Sciatic nerve (tissue), 2 donors: ENCODE results near the gene DMP1. TPM values are rescaled to one million over a fixed set of nuclear protein-coding genes. Genes with fewer than 3 reads are reported as not detected.

ENCODE experiments used
- ATAC-seq: fragments of 200-7000 bp; cut with Tn5 transposase; one replicate; pipeline ENCODE4 v1.9.1; 2020; ENCODE audit warnings: mild to moderate bottlenecking, moderate library complexity
- DNase-seq: peaks from one replicate; pipeline ENCODE4 v3.0.0-alpha.2; 2020; ENCODE audit warnings: low spot score
- intact Hi-C: fragments of 100-400 bp; cut with DNase I; formaldehyde crosslinking; loops from one replicate; pipeline ENCODE4 v1.14.2; 2022
- total RNA-seq: library from RNA; stranded (reverse); fragmentation: NEBNext Ultra II Directional; extraction: Animal tissue kit (Norgen Biotek cat#: 25700); gene quantifications from one replicate; pipeline ENCODE4 v1.2.1, GENCODE V29; 2021
- donor health status: DM: no; HTN: no; CAD: no.
- donor health status: DM: no; HTN: no; CAD: no.

The DMP1 gene, protein sequence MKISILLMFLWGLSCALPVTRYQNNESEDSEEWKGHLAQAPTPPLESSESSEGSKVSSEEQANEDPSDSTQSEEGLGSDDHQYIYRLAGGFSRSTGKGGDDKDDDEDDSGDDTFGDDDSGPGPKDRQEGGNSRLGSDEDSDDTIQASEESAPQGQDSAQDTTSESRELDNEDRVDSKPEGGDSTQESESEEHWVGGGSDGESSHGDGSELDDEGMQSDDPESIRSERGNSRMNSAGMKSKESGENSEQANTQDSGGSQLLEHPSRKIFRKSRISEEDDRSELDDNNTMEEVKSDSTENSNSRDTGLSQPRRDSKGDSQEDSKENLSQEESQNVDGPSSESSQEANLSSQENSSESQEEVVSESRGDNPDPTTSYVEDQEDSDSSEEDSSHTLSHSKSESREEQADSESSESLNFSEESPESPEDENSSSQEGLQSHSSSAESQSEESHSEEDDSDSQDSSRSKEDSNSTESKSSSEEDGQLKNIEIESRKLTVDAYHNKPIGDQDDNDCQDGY
- not detected for total RNA-seq

DNA sequence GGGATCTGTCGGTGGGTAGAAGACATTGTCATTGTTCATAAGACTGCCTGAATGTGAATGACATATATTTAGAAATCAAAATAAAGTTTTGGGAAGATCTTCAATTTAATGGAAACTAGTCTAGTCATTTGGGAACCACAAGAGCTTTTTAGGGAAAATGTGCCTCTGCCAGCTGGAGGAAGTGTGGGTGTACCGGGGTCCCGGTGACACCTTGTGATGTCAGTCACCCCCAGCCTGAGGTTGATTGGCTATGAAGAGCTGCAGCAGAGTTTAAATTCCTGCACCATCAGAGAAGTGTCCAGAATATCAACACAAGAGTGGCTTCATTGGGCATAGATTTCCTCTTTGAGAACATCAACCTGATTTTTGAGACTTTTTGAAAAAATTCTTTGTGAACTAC lies at the start of gene DMP1:
TSS of gene DMP1 (plus strand) at position 301 of the 400 bp plus-strand sequence. CDS start 6,213 bp downstream, outside the sequence.
- intact Hi-C loops = no loop called here
- no peak for ATAC-seq
- no peak for DNase-seq

DNA sequence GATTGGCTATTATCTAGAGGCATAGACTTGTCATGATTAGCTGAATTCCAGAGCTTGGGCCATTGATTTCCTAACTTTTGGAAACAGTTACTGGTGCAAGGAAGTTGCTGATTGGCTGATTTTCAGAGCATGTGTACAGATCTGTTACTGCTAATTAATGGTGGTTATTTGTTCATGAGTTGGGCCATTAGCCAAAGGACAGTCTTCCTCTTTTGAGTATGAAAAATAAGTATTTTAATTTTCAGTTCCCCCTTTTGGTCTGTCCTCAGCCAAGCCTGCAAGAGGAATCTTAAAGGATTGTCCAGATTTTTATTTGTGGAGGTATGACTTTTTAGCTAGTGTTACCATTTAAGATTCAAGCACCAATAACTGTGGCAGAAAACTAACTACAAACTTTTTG lies 48.7 kb upstream of the DMP1 start:
- ATAC-seq (no peak), DNase-seq (no peak)
- intact Hi-C loops = no loop called here

DNA sequence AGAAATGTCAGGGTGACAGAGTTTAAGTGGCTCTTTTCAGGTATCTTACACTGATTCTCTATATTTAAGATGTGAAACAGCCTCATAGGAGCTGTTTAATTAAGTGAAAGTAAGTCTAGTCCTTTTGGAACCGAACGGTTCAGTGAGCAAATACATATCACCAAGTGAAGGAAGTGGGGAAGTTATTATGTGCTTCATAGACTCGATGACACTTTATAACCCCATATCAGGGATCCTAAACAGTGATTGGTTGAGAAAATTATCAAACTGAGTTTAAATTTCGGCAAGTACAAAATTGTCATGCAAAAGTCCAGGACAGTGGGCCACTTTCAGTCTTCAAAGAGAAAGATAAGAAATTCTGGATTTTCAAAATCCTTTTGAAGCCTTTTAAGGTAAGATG lies 41.9 kb upstream of the DMP1 start, which contains the start of gene DSPP:
TSS of gene DSPP (plus strand) at position 301 of the 400 bp plus-strand sequence. CDS start 2,380 bp downstream, outside the sequence.
- DNase-seq = no peak
- intact Hi-C loops = no loop called here
- no peak for ATAC-seq

DNA sequence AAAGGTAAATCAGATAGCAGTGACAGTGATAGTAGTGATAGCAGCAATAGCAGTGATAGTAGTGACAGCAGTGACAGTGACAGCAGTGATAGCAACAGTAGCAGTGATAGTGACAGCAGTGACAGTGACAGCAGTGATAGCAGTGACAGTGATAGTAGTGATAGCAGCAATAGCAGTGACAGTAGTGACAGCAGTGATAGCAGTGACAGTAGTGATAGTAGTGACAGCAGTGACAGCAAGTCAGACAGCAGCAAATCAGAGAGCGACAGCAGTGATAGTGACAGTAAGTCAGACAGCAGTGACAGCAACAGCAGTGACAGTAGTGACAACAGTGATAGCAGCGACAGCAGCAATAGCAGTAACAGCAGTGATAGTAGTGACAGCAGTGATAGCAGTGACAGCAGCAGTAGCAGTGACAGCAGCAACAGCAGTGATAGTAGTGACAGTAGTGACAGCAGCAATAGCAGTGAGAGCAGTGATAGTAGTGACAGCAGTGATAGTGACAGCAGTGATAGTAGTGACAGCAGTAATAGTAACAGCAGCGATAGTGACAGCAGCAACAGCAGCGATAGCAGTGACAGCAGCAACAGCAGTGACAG lies 35.7 kb upstream of the DMP1 start:
- ATAC-seq = no peak
- intact Hi-C loops = no loop called here
- no peak for DNase-seq

DNA sequence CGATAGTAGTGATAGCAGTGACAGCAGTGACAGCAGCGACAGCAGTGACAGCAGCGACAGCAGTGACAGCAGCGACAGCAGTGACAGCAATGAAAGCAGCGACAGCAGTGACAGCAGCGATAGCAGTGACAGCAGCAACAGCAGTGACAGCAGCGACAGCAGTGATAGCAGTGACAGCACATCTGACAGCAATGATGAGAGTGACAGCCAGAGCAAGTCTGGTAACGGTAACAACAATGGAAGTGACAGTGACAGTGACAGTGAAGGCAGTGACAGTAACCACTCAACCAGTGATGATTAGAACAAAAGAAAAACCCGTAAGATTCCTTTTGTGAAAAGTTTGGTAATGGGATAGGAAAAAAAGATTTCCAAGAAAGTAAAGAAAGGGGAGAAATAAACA lies 33.8 kb upstream of the DMP1 start:
- no peak for DNase-seq
- intact Hi-C loops = no loop called here
- ATAC-seq = no peak

DNA sequence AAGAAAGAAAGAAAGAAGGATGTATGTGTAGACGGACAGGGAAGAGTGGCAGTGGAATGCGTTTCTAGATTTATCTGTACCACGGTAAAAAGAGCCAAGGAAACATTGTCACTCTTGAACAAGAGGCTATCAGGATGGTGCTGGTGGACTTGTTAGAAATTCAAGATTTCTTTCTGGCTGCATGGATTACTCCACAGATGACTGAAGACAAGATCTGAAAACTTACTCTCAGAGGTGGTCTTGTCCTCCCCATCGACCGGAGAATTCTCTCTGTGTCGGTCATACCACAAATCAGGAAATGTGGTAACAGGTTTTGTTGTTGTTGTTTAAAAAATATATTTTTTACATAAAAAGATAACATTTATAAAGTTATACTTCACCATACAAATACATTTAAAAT lies 30.0 kb upstream of the DMP1 start:
- ATAC-seq = peak; percentile 62
- no peak for DNase-seq
- intact Hi-C loops = no loop called here

DNA sequence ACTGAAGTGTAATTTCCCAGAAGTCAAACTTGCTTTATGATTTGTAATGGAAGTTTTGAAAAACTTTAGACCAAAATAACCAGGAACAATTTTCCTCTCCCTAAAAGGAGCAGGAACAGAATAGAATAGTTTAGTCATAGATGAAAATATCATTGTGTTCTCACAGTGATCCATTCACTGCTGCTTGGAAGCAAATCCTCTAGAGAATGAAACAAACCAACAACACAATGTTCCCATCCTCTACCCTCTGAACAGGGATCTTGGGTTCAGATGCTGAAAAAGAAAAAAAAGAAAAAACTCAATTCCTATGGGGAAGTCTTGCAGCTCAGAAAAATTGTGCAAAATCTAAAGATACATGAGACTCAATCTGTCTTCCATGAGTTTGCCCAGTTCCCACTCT lies 29.6 kb upstream of the DMP1 start:
- intact Hi-C loops = no loop called here
- DNase-seq (no peak), ATAC-seq (peak; percentile 99)

DNA sequence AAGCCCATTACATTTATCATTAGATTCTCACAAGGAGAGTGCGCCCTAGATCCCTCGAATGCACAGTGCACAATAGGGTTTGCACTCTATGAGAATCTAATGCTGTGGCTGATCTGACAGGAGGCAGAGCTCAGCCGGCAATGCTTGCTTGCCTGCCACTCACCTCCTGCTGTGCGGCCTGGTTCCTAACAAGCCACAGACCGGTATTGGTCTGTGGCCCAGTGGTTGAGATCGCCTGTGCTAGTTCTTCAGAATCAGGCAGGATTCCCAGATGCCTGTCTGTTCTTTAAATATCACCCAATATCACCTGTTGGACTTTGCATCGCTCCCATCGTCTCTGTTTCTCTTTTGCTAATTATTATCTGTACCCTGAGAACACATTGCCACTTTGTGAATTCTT lies 27.8 kb upstream of the DMP1 start:
- intact Hi-C loops = no loop called here
- DNase-seq = no peak
- ATAC-seq = no peak

DNA sequence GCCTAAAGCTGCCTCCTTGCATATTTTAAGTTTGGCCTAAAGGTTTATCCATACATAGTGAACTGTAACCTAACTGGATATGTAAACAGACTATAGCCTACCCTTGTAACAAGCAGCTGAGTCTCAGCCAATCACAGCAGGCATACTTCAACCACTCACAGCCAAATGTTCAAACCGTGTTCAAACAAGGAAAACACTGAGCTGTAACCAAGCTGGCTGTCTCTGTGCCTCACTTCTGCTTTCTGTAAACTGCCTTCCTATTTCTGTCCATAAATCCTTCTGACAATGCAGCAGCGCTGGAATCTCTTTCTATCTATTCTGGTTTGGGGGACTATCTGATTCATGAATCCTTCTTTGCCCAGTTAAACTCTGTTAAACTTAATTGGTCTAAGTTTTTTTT lies 25.4 kb upstream of the DMP1 start:
- intact Hi-C loops = no loop called here
- ATAC-seq (no peak), DNase-seq (no peak)

DNA sequence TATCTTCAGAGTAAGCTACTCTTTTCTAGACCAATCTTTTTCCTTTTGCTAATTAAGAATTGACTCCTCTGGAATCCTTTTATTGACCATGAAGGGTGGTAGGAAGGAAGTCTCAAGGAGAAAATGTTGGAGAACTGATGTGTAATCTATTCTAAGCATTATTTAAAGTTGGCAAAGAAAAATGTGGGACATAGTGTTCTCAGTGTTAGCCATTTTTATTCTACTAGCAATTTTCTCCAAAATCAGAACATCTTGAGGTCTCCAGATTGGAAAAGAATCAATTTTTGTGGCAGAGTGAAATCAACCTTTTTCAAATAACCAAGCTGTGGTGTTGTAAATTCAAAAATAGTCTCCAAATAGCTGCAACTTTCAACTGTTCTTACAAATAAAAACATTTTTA lies 18.4 kb upstream of the DMP1 start:
- intact Hi-C loops = no loop called here
- DNase-seq = no peak
- ATAC-seq = no peak

DNA sequence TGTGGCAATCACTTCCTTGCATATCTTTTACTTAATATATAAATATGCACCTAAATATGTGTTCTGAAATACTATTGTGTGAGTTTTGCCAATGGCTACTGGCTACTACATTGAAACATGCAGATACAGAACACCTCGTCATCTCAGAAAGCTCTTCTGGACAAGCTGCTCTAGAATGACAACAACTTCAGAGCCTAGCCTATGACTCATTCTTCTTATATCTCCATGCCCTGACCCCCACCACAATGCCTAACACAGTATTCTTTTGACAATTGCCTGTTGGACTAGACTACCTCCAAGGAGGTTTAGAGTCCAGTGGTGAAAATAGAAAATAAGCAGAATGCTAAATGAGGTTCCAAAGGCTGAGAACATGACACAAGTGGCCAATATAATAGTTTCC lies 17.6 kb upstream of the DMP1 start:
- ATAC-seq (peak; percentile 34), DNase-seq (no peak)
- intact Hi-C loops = no loop called here

DNA sequence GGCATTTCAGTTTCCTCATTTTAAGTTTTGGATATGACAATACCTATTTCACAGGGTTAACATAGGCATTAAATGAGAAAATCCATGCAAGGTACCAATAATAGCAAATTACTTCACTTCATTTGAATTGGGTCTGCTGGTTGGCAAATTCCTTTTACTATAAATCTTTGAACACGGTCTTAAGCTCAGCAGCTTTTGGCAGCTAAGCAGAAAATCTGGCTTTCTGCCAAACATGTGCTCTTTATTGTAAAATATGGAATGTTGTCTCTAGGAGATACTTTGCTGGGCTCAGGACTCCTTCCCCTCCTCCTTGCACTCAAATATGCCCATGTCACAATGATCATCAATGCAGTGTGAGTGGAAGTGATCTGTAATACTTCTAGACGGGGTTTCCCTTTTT lies 16.8 kb upstream of the DMP1 start:
- DNase-seq = no peak
- peak; percentile 65 for ATAC-seq
- intact Hi-C loops = no loop called here

DNA sequence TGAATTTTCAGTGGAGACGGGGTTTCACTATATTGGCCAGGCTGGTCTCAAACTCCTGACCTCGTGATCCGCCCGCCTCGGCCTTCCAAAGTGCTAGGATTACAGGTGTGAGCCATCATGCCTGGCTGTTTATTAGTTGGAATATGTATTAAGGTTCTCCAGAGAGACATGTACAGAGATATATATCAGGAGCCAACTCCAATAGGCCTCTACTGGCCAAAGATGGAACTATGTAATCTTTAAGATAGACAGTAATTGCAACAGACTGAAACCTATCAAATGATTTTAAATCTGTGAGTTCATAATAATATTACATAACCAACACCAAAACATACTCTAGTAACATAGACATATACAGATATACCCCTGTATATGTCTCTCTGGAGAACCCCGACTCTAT lies 5.8 kb upstream of the DMP1 start:
- no peak for ATAC-seq
- intact Hi-C loops = no loop called here
- DNase-seq = no peak

DNA sequence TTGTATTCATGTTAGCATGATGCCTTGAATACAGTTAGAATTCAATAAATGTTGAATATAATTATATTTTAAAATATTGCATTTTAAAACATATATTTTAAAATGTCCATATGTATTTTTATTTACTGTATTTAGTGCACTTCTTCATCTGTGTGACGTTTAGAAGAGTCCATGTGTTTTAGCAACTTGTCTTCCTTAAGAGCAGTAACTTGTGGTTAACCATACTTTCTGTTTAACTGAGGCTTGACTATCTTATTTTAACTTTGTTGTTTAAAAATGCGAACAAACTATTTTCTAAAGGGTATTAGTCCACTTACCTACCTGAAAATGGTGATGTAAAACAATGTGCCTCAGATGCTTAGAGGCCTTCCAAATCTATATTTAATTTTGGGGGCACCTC lies 858 bp downstream of the DMP1 start:
- intact Hi-C loops = no loop called here
- no peak for DNase-seq
- no peak for ATAC-seq

DNA sequence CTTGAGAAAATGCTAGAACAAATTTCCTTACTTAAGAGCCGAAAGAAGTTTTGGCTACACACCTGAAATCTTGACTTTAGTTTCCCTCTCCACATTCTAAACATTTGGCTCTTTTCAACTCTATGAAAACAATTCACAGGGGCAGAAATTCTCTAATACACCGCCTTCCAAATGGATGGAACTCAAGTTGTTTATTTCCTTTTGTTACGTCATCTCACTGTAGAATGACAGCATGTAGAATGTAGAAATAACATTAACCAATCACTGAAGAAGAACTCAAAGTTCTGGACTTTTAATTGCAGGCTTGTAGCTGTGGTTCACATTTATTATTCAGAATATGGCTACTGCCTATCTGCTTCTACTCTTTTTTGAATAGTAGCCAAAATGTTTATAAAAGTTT lies 1.9 kb downstream of the DMP1 start:
- intact Hi-C loops = no loop called here
- no peak for DNase-seq
- no peak for ATAC-seq

DNA sequence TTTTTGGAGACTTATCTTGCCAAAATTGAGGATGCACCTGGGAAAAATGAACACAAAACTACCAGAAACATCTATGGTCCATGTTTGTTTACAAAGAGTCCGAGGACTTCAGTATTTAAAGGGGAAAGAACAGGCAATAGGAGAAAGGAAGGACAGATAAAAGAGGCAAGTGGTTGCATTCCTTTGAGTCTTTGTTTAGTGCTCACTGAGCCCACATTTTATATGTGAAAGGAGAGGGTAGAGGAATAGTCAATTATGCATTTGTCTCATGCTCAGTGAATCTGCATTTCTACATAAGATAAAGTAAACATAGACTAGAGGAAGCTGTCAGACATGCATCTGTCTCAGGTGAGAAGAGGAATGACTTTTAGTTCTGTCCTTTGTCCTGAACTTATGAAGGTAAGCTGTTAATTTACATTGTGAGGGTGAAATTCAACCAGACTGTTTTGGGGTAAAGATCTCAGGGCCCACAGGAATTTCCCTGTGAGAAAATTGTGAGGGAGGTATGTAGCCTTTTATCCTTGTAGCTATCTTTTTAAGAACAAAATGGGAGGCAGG lies 4.5 kb downstream of the DMP1 start:
- intact Hi-C loops = no loop called here
- no peak for ATAC-seq
- no peak for DNase-seq

DNA sequence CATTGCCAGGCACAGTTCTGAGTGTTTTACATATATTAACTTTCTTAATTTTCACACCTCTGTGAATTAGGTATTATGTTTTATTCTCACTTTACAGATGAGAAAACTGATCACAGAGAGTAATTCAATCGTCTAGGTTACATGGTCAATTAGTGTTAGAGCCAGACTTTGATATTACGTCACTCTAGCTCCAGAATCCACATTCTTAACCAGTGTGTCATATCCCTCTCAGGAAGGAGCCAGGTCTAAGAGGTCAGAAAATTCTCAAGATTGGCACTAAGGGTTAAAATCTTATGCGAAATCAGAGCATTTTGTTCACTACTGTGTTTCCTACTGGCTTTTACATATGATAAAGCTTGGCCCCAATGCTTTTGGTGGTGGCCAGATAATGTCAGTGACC lies 7.4 kb downstream of the DMP1 start:
- no peak for DNase-seq
- intact Hi-C loops = no loop called here
- peak; percentile 48 for ATAC-seq

DNA sequence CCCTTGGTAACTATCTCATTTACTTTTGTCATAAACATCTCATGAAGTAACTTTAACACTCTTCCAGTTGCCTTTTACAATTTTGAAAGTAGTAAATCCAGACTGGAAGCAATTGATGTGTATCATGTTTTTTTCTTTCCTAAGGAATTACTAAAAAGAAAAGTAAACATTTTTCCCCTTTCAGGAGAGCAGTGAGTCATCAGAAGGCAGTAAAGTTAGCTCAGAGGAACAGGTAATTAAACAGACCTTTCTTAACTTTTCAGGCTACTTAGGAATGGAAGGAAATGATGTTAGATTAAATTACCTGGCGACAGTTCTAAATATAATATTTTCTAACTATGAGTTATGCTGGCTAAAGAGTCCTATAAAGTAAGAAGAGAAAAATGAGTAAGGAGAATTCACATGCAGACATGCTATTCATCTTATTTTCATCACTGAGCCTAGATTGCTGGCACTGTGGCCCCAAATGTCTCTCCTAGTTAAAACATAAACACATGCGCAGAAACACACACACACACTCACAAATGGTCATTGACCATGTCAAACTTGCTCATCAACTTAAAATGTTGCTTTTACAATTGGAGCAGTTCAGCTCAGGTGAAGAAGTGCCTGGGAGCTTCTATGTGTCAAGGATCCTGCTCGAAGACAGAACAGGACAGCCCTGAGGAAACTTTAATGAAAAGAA lies 9.3 kb downstream of the DMP1 start:
- no peak for ATAC-seq
- intact Hi-C loops = no loop called here

DNA sequence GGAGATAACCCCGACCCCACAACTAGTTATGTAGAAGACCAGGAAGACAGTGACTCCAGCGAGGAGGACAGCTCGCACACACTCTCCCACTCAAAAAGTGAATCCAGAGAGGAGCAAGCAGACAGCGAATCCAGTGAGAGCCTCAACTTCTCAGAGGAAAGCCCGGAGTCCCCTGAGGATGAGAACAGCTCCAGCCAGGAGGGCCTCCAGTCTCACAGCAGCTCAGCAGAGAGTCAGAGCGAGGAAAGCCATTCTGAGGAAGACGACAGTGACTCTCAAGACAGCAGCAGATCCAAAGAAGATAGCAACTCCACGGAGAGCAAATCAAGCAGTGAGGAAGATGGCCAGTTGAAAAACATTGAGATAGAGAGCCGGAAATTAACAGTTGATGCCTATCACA lies 12.8 kb downstream of the DMP1 start:
- no peak for ATAC-seq
- intact Hi-C loops = no loop called here
- DNase-seq = no peak

More for the DNA sequence above, 9.3 kb downstream of the DMP1 start:
- DNase-seq = no peak

DNA sequence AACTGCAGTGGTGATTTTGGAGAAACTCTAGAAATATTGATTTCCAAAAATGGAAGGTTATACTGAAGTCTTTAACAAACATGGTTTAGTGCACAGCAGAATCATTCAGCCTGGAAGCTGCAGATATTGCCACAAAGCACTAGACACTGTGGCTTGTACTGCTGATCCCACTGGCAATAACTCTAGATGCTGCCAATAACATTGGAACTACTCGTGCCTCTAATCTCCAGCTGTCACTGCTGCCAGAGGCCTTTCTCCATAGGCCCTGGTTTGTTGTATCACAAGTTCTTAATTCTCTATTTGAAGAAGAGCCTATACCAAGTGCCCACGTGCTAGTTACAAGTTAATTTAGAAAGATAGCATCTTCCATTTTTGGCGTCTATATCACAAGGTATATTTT lies 19.3 kb downstream of the DMP1 start:
- DNase-seq (no peak), ATAC-seq (no peak)
- intact Hi-C loops = no loop called here
